GM12801 (cell line): ENCODE measurements around the gene FOXN1.

Experiments
- TF ChIP-seq, protein P1 (sequence below): IDR thresholded peaks from one replicate; pipeline ENCODE4 v1.5.1; 2011; ENCODE audit warnings: control low read depth; ENCODE audit not compliant: insufficient read length; ENCODE audit errors: extremely low read depth

FOXN1 gene

DNA sequence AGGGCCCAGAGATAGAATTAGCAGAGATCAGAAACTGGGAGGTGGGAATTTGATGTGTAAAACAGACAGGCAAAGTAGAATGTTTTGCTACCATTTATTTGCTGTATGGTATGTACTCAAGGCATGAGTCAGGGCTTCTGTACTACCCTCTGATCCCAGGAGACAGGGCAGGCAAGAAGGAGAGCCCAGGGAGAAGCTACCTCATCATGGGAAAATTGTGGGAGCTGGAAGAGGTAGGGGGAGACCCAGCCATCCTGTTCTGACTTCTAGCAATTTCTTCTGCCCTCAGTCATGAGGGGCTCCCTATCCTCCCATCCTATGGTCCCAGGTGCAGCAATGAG lies 66.9 kb downstream of the FOXN1 start:
- TF ChIP-seq, protein P1, sequence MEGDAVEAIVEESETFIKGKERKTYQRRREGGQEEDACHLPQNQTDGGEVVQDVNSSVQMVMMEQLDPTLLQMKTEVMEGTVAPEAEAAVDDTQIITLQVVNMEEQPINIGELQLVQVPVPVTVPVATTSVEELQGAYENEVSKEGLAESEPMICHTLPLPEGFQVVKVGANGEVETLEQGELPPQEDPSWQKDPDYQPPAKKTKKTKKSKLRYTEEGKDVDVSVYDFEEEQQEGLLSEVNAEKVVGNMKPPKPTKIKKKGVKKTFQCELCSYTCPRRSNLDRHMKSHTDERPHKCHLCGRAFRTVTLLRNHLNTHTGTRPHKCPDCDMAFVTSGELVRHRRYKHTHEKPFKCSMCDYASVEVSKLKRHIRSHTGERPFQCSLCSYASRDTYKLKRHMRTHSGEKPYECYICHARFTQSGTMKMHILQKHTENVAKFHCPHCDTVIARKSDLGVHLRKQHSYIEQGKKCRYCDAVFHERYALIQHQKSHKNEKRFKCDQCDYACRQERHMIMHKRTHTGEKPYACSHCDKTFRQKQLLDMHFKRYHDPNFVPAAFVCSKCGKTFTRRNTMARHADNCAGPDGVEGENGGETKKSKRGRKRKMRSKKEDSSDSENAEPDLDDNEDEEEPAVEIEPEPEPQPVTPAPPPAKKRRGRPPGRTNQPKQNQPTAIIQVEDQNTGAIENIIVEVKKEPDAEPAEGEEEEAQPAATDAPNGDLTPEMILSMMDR: no peak

DNA sequence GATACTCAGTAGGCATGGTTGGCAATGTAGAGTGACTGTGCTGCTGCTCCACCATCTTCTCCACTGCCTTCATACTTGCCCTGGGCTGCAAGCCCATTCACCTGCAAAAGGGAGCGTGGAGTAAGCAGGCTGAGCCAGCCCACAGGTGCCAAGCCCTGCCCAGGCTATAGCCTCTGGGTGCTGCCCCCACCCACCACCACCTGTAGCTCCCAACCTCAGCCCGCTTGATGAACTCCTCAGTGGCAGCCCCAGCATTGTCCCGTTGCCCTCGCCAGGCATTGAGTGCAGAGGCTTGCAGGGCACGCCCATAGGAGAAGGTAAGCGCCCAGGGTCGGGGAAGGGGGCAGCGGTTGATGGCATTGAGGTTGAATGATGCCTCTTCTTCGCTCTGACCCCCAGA lies 67.4 kb downstream of the FOXN1 start:
- TF ChIP-seq, protein P1: no peak

DNA sequence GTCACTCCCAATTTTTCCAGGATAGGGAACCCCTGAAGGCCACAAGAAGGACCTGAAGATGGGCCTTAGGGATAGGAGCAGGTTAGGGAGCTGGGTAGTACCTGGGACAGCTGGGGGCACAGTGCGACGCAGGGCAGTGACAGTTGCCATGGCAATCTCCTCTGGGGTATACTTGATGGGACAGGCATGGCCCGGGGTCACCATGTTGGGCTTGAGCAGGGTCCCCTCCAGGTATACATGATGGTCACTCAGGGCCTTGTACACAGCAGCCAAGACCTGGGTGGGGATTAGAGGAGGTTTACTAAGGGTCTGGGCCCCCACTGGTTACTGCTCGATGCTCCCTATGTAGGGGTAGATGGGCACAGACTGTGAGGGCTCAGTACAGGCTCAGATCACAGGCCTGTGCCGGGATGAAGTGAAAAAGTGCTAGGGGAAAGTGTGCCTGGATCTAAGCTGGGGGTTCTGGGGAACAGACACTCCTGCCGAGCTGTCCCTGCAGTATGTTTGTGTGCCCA lies 67.9 kb downstream of the FOXN1 start:
- TF ChIP-seq, protein P1: no peak

DNA sequence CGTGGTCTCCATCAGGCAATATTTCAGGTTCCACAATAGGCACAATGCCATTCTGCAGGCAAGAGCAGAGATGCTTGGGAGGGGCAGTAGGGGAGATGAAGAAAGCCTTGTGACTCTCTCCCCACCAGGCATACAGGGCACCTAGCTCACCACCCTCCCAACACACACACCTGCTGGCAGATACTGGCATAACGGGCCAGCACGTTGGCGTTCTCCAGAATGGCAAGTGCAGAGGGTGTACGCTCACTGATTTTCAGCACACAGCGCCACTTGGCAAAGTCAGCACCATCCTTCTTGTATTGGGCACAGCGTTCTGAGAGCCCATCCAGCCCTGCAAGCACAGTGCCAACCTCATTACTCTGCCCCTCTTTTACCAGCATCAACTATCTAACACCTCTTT lies 68.4 kb downstream of the FOXN1 start:
- TF ChIP-seq, protein P1: no peak

DNA sequence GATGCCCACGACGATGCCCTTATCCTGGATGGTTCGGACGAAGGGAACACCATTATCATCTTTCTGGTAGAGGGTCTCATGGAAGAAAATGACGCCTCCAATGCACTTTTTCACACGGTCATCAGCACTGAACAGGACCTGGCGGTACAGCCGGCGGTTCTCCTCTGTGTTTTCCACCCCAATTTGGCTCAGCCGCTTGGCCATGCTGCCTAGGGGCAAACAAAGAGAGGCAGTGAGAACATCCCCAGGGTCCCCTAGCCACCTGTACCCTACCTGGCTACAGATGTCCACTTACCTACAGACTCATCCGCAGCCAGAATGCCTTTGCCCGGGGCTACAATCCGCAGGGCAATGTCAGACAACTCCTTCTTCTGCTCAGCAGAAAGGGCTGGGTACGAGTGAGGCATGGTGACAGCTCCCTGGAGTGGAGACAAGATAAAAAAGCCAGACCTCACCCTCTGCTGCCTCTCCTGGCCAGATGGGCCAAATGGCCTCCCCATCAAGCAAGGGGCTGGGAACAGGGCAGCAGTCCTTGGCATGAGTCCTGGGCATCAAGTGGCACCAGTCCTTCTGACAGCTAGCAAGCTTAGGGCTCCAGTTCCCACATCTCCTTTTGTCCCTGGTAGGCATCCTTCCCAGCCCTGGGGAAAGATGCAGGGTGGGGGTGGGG lies 69.1 kb downstream of the FOXN1 start:
- TF ChIP-seq, protein P1: no peak

DNA sequence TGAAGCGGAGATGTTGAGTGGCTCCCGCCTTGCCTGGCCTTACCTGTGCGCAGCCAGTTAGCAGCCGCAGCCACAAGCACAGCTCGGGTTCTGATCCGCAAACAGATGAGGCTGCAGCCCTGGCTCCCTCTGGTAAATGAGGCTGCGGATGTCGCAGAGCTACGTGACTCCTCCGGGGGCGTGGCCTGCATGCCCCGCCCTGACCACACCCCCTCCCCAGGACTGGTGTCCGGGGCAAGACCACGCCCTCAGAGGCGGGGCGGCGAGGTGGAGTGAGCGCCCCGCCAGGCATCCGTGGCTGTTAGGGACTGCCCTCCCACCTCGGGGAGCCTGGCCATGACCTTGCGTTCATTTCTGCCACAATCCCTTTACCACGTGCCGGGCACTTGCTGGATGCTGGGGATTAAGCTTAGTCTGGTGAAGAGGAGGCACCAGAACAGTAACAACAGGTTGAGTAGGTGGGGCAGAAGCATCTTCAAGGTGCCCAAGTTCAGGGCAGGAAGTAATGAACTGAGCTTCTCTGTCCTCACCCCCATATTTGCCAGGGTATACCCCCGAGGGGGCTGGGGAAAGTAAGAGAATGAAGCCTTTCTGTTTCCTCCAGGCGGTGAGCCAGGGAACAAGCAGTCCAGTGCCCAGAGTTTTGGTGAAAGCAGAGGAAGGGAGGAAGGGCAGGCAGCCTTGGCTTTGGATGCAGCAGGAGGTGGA lies 70.8 kb downstream of the FOXN1 start, which contains the start of gene ALDOC:
ALDOC (minus strand) TSS at position 138 of the 708 bp plus-strand sequence. CDS start 1,363 bp downstream, outside the sequence.
- TF ChIP-seq, protein P1: no peak

DNA sequence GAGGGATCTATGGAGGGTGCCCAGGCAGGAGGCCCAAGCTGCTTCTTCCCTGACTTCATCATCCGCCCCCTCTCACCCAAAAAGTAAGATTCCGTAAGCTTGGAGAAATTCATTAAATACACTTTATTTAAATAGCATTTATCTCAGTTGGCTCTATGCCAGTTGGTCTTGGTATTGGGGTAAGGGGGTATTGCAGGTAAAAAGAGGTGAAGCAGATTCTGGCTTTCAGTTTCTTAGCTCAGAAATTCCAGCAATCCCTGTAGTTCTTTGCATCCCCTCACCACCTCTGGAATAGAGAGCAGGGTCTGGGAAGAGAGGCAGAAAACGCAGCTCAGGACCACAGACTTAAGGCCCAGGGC lies 71.3 kb downstream of the FOXN1 start:
- TF ChIP-seq, protein P1: no peak
